ENCODE data around the gene TRPV6. TPM values are rescaled to one million over a fixed set of nuclear protein-coding genes. Genes with fewer than 3 reads are reported as not detected.

The TRPV6 gene
- total RNA-seq, 3 donors from 2014 or later (not counting 1 experiment from before 2014, with no cell fraction given): not detected

DNA sequence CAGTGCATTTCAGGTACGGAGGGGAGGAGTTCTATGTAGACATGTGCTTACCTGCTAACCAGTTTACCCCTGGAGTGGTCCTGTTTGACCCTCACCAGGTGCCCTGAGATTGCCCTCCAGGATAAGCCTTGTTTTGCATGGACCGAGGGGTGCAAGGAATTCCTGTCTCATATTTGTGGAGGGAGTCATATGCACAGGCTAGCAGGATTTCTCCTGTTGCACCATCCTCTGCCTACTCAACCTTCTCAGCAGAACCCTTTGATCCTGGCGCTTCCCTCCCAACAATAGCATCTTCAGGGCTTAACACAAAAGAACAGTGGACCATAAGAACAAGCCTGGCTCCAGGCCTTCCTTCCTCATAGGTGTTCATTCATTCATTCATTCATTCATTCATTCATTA lies 7.2 kb downstream of the TRPV6 start:
- Histone ChIP-seq H3K27ac (ENCODE audit: low read length) (no peak overlapping the region), H3K27me3 (ENCODE audit: control insufficient read depth, insufficient read depth, low read length) (no peaks in the 10 kb centered on the region), H3K9me3 (ENCODE audit: control insufficient read depth, insufficient read depth, low read length) (no peaks in the 10 kb centered on the region), H3K36me3 (ENCODE audit: control insufficient read depth, insufficient read depth, low read length) (no peaks in the 10 kb centered on the region), H3K4me3 (ENCODE audit: low read length) (no peak overlapping the region), H3K4me1 (ENCODE audit: control insufficient read depth, insufficient read depth, low read length) (no peaks in the 10 kb centered on the region)
- Mint-ChIP-seq H3K9me3 (no peaks in the 10 kb centered on the region), H3K4me1 (no peaks in the 10 kb centered on the region), H3K27ac (no peak overlapping the region), H3K4me3 (no peak overlapping the region), H3K27me3 (ENCODE audit: low read depth in 2 of 2) (peaks cover 21 to 22% of the 10 kb centered on the region in 2 donors), H3K36me3 (no peaks in the 10 kb centered on the region)
- 92% methylated on average over 3 of the region's 3 CpGs for WGBS (ENCODE audit: insufficient coverage)
- TF ChIP-seq, protein P1, sequence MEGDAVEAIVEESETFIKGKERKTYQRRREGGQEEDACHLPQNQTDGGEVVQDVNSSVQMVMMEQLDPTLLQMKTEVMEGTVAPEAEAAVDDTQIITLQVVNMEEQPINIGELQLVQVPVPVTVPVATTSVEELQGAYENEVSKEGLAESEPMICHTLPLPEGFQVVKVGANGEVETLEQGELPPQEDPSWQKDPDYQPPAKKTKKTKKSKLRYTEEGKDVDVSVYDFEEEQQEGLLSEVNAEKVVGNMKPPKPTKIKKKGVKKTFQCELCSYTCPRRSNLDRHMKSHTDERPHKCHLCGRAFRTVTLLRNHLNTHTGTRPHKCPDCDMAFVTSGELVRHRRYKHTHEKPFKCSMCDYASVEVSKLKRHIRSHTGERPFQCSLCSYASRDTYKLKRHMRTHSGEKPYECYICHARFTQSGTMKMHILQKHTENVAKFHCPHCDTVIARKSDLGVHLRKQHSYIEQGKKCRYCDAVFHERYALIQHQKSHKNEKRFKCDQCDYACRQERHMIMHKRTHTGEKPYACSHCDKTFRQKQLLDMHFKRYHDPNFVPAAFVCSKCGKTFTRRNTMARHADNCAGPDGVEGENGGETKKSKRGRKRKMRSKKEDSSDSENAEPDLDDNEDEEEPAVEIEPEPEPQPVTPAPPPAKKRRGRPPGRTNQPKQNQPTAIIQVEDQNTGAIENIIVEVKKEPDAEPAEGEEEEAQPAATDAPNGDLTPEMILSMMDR (IDR thresholded peaks at IDR 0.05): no peak
- no peak for ATAC-seq
- no peak for DNase-seq
- intact Hi-C loops (cut with micrococcal nuclease): no loop called here

GRCh38 chr7:142876991-142877910 lies 8.3 kb downstream of the TRPV6 start:
- H3K4me1 ChIP-seq (ENCODE audit: control insufficient read depth, insufficient read depth, low read length): no peaks in the 10 kb centered on the region
- H3K27ac Mint-ChIP-seq: no peak overlapping the region
- H3K9me3 ChIP-seq (ENCODE audit: control insufficient read depth, insufficient read depth, low read length): no peaks in the 10 kb centered on the region
- no peaks in the 10 kb centered on the region for H3K36me3 ChIP-seq (ENCODE audit: control insufficient read depth, insufficient read depth, low read length)
- intact Hi-C loops (cut with micrococcal nuclease): no loop called here
- H3K4me3 Mint-ChIP-seq: no peak overlapping the region
- H3K27me3 Mint-ChIP-seq (ENCODE audit: low read depth in 2 of 2): peaks cover 21 to 22% of the 10 kb centered on the region in 2 donors
- H3K27ac ChIP-seq (ENCODE audit: low read length): no peak overlapping the region
- DNase-seq (no peak), ATAC-seq (no peak)
- no peaks in the 10 kb centered on the region for H3K4me1 Mint-ChIP-seq
- TF ChIP-seq, protein P1 (IDR thresholded peaks at IDR 0.05): no peak
- H3K36me3 Mint-ChIP-seq: no peaks in the 10 kb centered on the region
- H3K4me3 ChIP-seq (ENCODE audit: low read length): no peak overlapping the region
- no peaks in the 10 kb centered on the region for H3K27me3 ChIP-seq (ENCODE audit: control insufficient read depth, insufficient read depth, low read length)
- H3K9me3 Mint-ChIP-seq: no peaks in the 10 kb centered on the region
- WGBS (ENCODE audit: insufficient coverage): 86% methylated on average over 18 of the region's 18 CpGs

- Mint-ChIP-seq H3K36me3 (no peaks in the 10 kb centered on the region), H3K9me3 (no peaks in the 10 kb centered on the region), H3K4me3 (no peak overlapping the region), H3K27me3 (ENCODE audit: low read depth in 2 of 2) (peaks cover 17 to 22% of the 10 kb centered on the region in 2 donors), H3K27ac (no peak overlapping the region), H3K4me1 (no peaks in the 10 kb centered on the region)
- TF ChIP-seq, protein P1 (IDR thresholded peaks at IDR 0.05): no peak
- Histone ChIP-seq H3K9me3 (ENCODE audit: control insufficient read depth, insufficient read depth, low read length) (no peaks in the 10 kb centered on the region), H3K4me1 (ENCODE audit: control insufficient read depth, insufficient read depth, low read length) (no peaks in the 10 kb centered on the region), H3K4me3 (ENCODE audit: low read length) (no peak overlapping the region), H3K27ac (ENCODE audit: low read length) (no peak overlapping the region), H3K36me3 (ENCODE audit: control insufficient read depth, insufficient read depth, low read length) (no peaks in the 10 kb centered on the region), H3K27me3 (ENCODE audit: control insufficient read depth, insufficient read depth, low read length) (no peaks in the 10 kb centered on the region)
- no peak for DNase-seq
- intact Hi-C loops (cut with micrococcal nuclease): no loop called here
- WGBS (ENCODE audit: insufficient coverage): 86% methylated on average over 9 of the region's 9 CpGs
- ATAC-seq: no peak
These were observed 9.1 kb downstream of the TRPV6 start for GRCh38 chr7:142876236-142876960.

Measured in natural killer cell (primary cell).